Measurements from ENCODE around the gene FKBP9. TPM values are rescaled to one million over a fixed set of nuclear protein-coding genes. Genes with fewer than 3 reads are reported as not detected.
A peak's percentile ranks its signal among the peaks of the same experiment; 100 is the strongest.

Gene FKBP9
- total RNA-seq, 1 experiment from 2014 or later = not detected

DNA sequence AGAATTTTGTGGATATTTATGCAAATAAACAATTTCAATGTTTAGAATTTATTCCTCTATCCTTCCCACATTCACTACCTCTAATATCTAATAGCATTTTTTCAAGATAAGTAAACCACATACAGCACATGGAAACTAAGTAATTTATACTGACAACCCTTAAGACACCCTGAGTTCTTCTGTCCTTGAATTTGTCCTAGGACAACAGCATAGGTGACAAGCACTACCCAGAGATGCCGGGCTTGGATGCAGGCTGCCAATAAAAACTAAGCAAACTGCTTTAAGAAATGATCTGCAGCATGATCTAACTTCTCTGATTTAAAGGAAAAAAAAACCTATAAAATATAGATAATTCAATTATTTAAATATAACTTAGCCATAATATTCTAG is 82.7 kb downstream of the FKBP9 start:
- no peaks in the 10 kb centered on the region for H3K9me2 ChIP-seq (replicated peaks; ENCODE audit: insufficient read depth, low read length)
- peak overlapping the region; percentile 63 for H3K9ac ChIP-seq (ENCODE audit: low read length)
- H3K79me2 ChIP-seq (ENCODE audit: low read length) = peaks cover 95% of the 10 kb centered on the region
- peak overlapping the region; percentile 87 for H3K27ac ChIP-seq (ENCODE audit: low read length)
- H4K20me1 ChIP-seq (ENCODE audit: insufficient read depth, low read depth, low read length) = peaks cover 3% of the 10 kb centered on the region
- H3K4me3 ChIP-seq (ENCODE audit: low read length) = peak overlapping the region; percentile 70
- H3K9me3 ChIP-seq (ENCODE audit: low read length) = no peaks in the 10 kb centered on the region
- DNase-seq = no peak
- no peak overlapping the region for H2AFZ ChIP-seq (ENCODE audit: low read length)
- H3K4me2 ChIP-seq (ENCODE audit: low read depth, low read length, poor library complexity, severe bottlenecking) = peak overlapping the region; percentile 91
- H3K27me3 ChIP-seq (ENCODE audit: low read length) = no peaks in the 10 kb centered on the region
- H3K4me1 ChIP-seq (ENCODE audit: low read length) = peaks cover 73% of the 10 kb centered on the region
- no peaks in the 10 kb centered on the region for H3K36me3 ChIP-seq (ENCODE audit: insufficient read depth, low read length)

GRCh38 chr7:33040803-33041516 is 83.7 kb downstream of the FKBP9 start:
- peaks cover 81% of the 10 kb centered on the region for H3K4me1 ChIP-seq (ENCODE audit: low read length)
- H3K9ac ChIP-seq (ENCODE audit: low read length) = peak overlapping the region; percentile 58
- peak overlapping the region; percentile 87 for H3K27ac ChIP-seq (ENCODE audit: low read length)
- peaks cover 4% of the 10 kb centered on the region for H4K20me1 ChIP-seq (ENCODE audit: insufficient read depth, low read depth, low read length)
- peak; percentile 97 for DNase-seq
- no peaks in the 10 kb centered on the region for H3K36me3 ChIP-seq (ENCODE audit: insufficient read depth, low read length)
- H3K4me3 ChIP-seq (ENCODE audit: low read length) = peak overlapping the region; percentile 70
- no peaks in the 10 kb centered on the region for H3K9me2 ChIP-seq (replicated peaks; ENCODE audit: insufficient read depth, low read length)
- H3K4me2 ChIP-seq (ENCODE audit: low read depth, low read length, poor library complexity, severe bottlenecking) = peak overlapping the region; percentile 91
- peaks cover 93% of the 10 kb centered on the region for H3K79me2 ChIP-seq (ENCODE audit: low read length)
- H3K27me3 ChIP-seq (ENCODE audit: low read length) = no peaks in the 10 kb centered on the region
- no peaks in the 10 kb centered on the region for H3K9me3 ChIP-seq (ENCODE audit: low read length)
- H2AFZ ChIP-seq (ENCODE audit: low read length) = no peak overlapping the region

- peaks cover 84% of the 10 kb centered on the region for H3K4me1 ChIP-seq (ENCODE audit: low read length)
- no peaks in the 10 kb centered on the region for H3K9me2 ChIP-seq (replicated peaks; ENCODE audit: insufficient read depth, low read length)
Observed at GRCh38 chr7:33041631-33042428, 84.6 kb downstream of the FKBP9 start.

GRCh38 chr7:33043501-33044400 is 86.5 kb downstream of the FKBP9 start:
- no peak overlapping the region for H3K9ac ChIP-seq (ENCODE audit: low read length)
- no peaks in the 10 kb centered on the region for H3K9me3 ChIP-seq (ENCODE audit: low read length)
- peaks cover 71% of the 10 kb centered on the region for H3K4me1 ChIP-seq (ENCODE audit: low read length)
- no peaks in the 10 kb centered on the region for H3K36me3 ChIP-seq (ENCODE audit: insufficient read depth, low read length)
- H3K79me2 ChIP-seq (ENCODE audit: low read length) = peaks cover 92% of the 10 kb centered on the region
- H3K9me2 ChIP-seq (replicated peaks; ENCODE audit: insufficient read depth, low read length) = no peaks in the 10 kb centered on the region
- no peak for DNase-seq
- H3K27me3 ChIP-seq (ENCODE audit: low read length) = no peaks in the 10 kb centered on the region
- H2AFZ ChIP-seq (ENCODE audit: low read length) = no peak overlapping the region
- H3K27ac ChIP-seq (ENCODE audit: low read length) = peak overlapping the region; percentile 87; the same call in 1 of the 2 replicates
- no peak overlapping the region for H3K4me3 ChIP-seq (ENCODE audit: low read length)
- H4K20me1 ChIP-seq (ENCODE audit: insufficient read depth, low read depth, low read length) = peaks cover 4% of the 10 kb centered on the region
- no peak overlapping the region for H3K4me2 ChIP-seq (ENCODE audit: low read depth, low read length, poor library complexity, severe bottlenecking)

More at GRCh38 chr7:33041631-33042428, 84.6 kb downstream of the FKBP9 start:
- Histone ChIP-seq H3K36me3 (ENCODE audit: insufficient read depth, low read length) (no peaks in the 10 kb centered on the region), H3K27ac (ENCODE audit: low read length) (peak overlapping the region; percentile 87), H2AFZ (ENCODE audit: low read length) (no peak overlapping the region), H3K9ac (ENCODE audit: low read length) (0 out of 2 replicates have a peak overlapping the region, but pooled peaks have one; percentile 37), H3K4me2 (ENCODE audit: low read depth, low read length, poor library complexity, severe bottlenecking) (peak overlapping the region; percentile 91), H3K4me3 (ENCODE audit: low read length) (peak overlapping the region; percentile 70), H3K27me3 (ENCODE audit: low read length) (no peaks in the 10 kb centered on the region), H4K20me1 (ENCODE audit: insufficient read depth, low read depth, low read length) (peaks cover 4% of the 10 kb centered on the region), H3K9me3 (ENCODE audit: low read length) (no peaks in the 10 kb centered on the region), H3K79me2 (ENCODE audit: low read length) (peaks cover 95% of the 10 kb centered on the region)
- DNase-seq = no peak

GRCh38 chr7:33044401-33044718 is 87.1 kb downstream of the FKBP9 start:
- Histone ChIP-seq H3K4me2 (ENCODE audit: low read depth, low read length, poor library complexity, severe bottlenecking) (peak overlapping the region; percentile 49), H3K27me3 (ENCODE audit: low read length) (no peaks in the 10 kb centered on the region), H3K27ac (ENCODE audit: low read length) (peak overlapping the region; percentile 41; the same call in 1 of the 2 replicates), H2AFZ (ENCODE audit: low read length) (no peak overlapping the region), H3K9ac (ENCODE audit: low read length) (no peak overlapping the region), H3K36me3 (ENCODE audit: insufficient read depth, low read length) (no peaks in the 10 kb centered on the region), H3K4me3 (ENCODE audit: low read length) (no peak overlapping the region), H3K4me1 (ENCODE audit: low read length) (peaks cover 65% of the 10 kb centered on the region), H3K79me2 (ENCODE audit: low read length) (peaks cover 92% of the 10 kb centered on the region), H3K9me2 (replicated peaks; ENCODE audit: insufficient read depth, low read length) (no peaks in the 10 kb centered on the region), H4K20me1 (ENCODE audit: insufficient read depth, low read depth, low read length) (peaks cover 4% of the 10 kb centered on the region), H3K9me3 (ENCODE audit: low read length) (no peaks in the 10 kb centered on the region)
- DNase-seq = no peak

GRCh38 chr7:33044986-33045385 is 87.7 kb downstream of the FKBP9 start:
- Histone ChIP-seq H3K4me2 (ENCODE audit: low read depth, low read length, poor library complexity, severe bottlenecking) (peak overlapping the region; percentile 49), H3K36me3 (ENCODE audit: insufficient read depth, low read length) (no peaks in the 10 kb centered on the region), H3K79me2 (ENCODE audit: low read length) (peaks cover 91% of the 10 kb centered on the region), H2AFZ (ENCODE audit: low read length) (no peak overlapping the region), H3K9me2 (replicated peaks; ENCODE audit: insufficient read depth, low read length) (no peaks in the 10 kb centered on the region), H3K27ac (ENCODE audit: low read length) (peak overlapping the region; percentile 41), H3K9ac (ENCODE audit: low read length) (no peak overlapping the region), H3K9me3 (ENCODE audit: low read length) (no peaks in the 10 kb centered on the region), H3K27me3 (ENCODE audit: low read length) (no peaks in the 10 kb centered on the region), H4K20me1 (ENCODE audit: insufficient read depth, low read depth, low read length) (peaks cover 4% of the 10 kb centered on the region), H3K4me3 (ENCODE audit: low read length) (no peak overlapping the region), H3K4me1 (ENCODE audit: low read length) (peaks cover 60% of the 10 kb centered on the region)
- DNase-seq = peak; percentile 69

GRCh38 chr7:33048257-33048656 is 91.0 kb downstream of the FKBP9 start:
- Histone ChIP-seq H3K4me1 (ENCODE audit: low read length) (peaks cover 57% of the 10 kb centered on the region), H3K4me2 (ENCODE audit: low read depth, low read length, poor library complexity, severe bottlenecking) (no peak overlapping the region)

More at GRCh38 chr7:33048257-33048656, 91.0 kb downstream of the FKBP9 start:
- Histone ChIP-seq H3K9me3 (ENCODE audit: low read length) (no peaks in the 10 kb centered on the region), H3K9ac (ENCODE audit: low read length) (no peak overlapping the region), H3K9me2 (replicated peaks; ENCODE audit: insufficient read depth, low read length) (no peaks in the 10 kb centered on the region), H3K4me3 (ENCODE audit: low read length) (no peak overlapping the region), H3K36me3 (ENCODE audit: insufficient read depth, low read length) (no peaks in the 10 kb centered on the region), H3K27me3 (ENCODE audit: low read length) (no peaks in the 10 kb centered on the region), H3K79me2 (ENCODE audit: low read length) (peaks cover 91% of the 10 kb centered on the region), H2AFZ (ENCODE audit: low read length) (no peak overlapping the region), H3K27ac (ENCODE audit: low read length) (no peak overlapping the region), H4K20me1 (ENCODE audit: insufficient read depth, low read depth, low read length) (peaks cover 9% of the 10 kb centered on the region)
- no peak for DNase-seq

Measured in Karpas-422 (cell line).